GM21825 (cell line): ENCODE results near the gene BRI3BP.
"Not testable (repeated sequence)": the region's sequence is repeated elsewhere in the genome, so short reads cannot be mapped to it uniquely, and the experiment has no call there.

Experiments used
- ATAC-seq: cut with Tn5 transposase; IDR thresholded peaks from one replicate; pipeline ENCODE4 v1.9.1; 2021; ENCODE audit warnings: mild to moderate bottlenecking, moderate library complexity; ENCODE audit not compliant: unreplicated experiment

Gene BRI3BP

DNA sequence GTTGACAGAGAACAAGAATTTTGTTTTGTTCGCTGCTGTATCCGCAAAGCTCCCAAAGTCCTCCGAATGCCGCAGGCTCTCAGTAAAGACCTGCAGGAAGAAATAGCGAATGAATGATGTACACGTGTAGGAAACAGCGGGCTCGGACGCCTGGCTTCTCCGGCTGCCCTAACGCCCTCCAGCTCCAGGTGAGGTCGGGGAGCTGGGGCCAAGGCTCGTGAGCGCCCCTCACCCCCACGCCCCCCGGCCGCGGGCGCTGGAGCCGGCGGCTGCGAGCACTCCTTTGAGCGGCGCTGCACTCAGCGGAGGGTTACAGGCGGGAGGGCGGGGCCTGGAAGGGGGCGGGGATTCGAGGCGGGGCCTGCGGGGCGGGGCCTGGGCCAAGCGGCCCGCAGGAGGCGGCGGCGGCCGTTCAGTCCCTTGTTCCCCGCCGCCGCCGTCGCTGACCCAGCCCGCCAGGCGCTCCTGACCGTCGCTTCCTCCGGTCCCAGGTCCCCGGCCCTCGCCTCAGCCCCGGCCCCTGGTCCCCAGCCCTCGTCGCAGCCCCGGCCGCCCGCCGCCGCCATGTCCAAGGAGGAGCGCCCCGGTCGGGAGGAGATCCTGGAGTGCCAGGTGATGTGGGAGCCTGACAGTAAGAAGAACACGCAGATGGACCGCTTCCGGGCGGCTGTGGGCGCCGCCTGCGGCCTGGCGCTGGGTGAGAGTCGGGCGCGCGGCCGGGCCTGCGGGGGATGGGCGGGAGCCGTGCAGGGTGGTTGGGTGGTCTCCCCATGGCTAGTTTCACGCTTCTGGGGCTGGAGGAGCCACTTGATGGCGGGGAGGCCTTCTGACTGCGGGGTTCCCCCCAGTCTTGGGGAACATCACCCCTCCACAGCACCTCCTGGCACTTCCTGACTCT lies 71.8 kb downstream of the BRI3BP start, which contains the start of gene AACS:
Gene AACS (plus strand): TSS at position 415 of the 898 bp plus-strand sequence. CDS start 150 bp downstream, at position 565.
- ATAC-seq: peak; percentile 89

DNA sequence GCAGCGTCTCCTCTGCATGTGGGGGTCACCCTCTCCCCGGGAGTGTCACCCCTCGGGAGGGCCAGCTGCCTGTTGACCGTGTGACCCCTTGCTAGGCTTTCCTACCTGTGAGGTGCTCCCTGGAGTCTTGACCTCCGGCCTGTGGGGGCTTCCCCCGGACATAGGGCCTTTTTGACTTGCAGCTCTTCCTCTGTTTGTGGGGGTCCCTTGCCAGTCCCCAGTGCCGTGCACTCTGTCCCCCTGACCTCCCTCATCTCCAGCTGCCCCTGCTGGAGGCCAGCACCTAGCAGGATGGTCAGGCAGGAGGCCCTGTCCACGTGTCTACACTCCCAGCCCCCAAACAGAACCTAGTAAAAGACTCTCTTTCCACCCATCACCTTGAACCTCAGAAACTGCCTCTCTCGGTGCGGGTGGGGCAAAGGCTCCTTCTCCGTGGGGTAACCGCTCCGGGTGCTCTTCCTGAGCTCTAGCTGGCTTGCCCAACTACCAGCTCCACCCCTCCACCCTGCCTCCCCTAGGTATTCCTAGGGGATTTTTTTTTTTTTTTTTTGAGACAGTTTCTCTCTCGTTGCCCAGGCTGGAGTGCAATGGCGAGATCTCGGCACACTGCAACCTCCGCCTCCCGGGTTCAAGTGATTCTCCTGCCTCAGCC lies 72.6 kb downstream of the BRI3BP start:
- ATAC-seq: peak; percentile 3

DNA sequence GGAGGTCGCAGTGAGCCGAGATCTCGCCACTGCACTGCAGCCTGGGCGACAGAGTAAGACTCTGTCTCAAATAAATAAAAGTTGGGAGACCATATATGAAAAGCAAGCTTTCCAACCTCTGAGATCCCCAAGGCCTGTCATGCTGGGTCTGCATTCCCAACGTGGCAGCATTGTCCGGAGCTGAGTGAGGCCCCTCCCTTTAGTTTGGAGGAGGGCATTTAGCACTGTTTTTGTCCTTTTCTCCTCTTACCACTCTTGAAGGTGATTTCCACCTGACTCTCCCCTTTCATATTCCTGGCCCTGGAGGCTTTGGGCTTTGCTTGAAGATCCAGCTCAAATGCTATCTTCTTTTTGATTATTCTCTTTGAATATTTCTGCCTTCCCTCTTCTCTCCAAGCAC lies 74.9 kb downstream of the BRI3BP start:
- ATAC-seq: no peak

DNA sequence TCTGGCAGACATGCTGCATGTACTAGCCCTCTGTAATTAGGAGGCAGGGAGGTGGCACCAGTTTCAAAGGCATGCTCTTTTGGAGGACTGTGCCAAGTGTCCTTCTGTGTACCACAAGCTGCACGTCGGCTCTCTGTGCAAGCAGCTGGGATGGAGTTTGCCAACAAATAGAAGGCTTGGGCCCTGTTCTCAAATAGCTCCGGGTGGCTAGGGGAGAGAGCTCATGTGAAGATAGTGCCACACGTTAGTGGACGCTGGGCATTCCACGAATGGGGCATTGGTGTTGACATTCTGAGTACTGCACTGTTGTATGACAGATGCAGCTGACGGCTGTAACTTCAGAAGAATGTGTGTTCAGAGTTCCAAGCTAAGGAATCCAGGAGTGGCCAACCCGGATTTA lies 76.2 kb downstream of the BRI3BP start:
- ATAC-seq: no peak

DNA sequence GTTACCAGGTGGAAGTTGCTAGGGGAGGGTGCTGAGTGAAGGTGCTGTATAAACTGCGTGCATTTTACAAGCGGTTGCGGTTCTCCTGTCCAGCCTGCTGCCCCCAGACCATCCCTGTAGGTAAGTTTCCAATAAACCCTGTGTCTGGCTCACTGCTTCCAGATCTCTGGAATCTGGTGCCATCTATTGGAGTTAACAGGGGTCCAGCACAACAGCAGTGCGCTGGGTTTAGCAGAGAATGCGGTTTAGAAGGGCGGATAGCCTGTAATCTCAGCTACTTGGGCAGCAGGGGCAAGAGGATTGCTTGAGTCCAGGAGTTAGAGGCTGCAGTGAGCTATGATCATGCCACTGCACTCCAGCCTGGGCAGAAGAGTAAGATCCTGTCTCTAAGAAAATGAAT lies 76.7 kb downstream of the BRI3BP start:
- no peak for ATAC-seq

DNA sequence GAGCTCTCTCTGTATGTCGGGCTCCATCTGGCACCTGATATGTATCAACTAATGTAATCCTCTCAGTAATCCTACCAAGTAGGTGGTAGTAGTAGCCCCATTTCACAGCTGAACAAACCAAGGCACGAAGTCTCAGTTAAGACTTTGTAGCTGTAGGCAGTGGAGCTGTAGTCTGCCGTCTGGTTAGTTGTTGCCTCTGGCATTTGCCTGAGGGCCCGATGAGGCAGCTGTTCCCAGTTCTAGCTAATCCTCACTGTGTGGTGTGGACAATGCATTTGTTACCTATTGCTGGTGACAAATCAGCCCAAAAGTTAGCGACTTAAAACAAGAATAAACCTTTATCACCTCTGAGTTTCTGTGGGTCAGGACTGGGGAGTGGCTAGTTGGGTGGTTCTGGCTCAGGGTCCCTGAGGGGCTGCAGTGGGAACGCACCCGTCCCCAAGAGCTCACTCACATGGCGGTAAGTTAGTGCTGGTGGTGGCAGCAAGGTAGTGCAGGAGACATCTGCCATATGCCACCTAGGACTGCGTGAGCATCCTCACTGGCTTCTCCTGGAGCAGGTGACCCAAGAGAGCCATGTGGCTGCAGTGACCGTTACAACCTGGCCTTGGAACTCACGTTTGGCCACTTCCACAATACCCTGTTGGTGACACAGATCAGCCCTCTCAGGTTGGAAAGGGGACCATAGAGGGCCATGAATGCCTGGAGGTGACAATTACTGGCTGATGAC lies 77.4 kb downstream of the BRI3BP start:
- no peak for ATAC-seq

DNA sequence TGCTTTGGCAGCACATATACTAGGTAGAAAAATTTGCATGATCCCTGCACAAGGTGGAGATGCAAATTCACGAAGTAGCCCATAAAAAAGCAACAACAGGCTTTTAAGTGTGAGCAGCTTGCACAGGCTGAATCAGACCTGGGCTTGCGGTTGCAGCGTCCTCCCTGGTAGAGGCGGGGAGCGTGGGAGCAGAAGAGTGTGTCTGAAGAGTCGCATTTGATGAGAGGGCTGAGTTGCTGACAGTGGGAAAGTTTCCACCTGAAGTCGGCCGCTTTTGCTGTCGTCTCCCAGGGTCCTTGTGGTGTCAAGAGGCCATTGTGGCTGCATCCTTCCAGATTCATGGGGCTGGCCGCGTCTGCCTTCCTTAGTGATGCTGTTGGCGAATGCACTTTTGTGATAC lies 78.0 kb downstream of the BRI3BP start:
- no peak for ATAC-seq

DNA sequence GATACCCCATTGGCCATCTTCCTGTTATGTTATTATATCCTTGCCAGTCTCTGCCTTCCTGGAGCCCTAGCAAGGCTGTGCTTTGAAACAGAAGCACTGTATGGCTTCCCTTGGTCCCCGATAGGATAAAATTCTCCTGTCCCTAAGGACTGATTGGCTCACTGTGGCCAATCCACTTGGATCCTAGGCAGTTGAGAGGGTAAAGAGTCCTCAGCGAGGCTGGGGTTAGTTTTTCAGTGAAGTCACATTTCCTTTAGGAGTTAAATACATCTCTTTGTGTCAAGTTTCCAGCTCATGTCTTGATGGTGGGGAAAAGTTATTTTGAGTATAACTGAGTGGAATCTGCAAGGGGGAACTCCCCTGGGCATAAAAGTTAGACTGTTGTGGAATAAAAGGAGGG lies 79.1 kb downstream of the BRI3BP start:
- ATAC-seq: no peak

DNA sequence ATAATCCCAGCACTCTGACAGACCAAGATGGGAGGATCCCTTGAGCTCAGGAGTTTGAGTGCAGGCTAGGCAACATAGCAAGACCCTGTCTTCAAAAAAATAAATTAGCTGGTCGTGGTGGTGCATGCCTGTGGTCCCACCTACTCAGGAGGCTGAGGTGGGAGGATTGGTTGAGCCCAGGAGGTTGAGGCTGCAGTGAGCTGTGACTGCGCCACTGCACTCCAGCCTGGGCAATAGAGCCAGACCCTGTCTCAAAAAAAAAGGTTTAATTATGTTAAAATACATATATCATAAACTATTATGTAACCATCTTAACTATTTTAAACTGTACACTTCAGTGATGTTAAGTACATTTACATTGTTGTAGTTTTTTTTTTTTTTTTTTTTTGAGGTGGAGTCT lies 80.8 kb downstream of the BRI3BP start:
- ATAC-seq: not testable (repeated sequence)

DNA sequence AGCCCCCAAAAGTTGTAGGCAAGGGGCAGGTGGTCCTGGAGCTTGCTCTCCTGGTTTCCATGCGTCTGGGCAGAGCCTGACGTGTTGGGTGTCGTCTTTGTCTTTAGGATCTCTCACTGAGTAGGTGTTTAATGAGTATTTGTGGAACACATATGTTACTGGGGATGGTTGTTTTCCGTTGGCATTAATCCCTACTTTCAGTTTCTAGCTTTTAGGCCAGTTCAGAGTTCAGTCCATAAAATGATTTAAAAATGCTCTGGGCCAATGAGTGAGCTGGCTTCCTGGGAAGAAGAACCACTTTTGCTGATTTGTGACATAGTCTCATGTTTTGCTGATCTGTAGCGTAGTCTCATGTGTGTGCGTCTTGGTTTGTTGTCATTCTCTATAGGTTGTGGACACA lies 82.7 kb downstream of the BRI3BP start:
- no peak for ATAC-seq

DNA sequence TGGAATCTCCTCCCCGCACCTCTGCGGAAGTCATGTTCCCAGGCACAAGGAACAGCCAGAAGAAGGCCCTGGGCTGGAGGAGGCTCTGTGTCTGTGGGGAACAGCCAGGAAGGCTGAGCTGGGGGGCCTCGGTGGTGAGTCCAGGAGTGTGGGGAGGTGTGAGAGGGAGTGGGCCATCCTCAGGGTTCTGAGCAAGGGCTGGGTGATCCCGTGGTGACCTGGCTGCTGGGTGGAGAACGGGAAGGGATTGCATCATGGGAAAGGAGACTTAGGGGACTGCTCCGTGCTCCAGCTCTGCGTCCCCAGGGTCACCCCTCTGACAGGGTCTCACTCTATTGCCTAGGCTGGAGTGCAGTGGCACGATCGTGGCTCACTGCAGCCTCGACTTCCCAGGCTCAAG lies 85.6 kb downstream of the BRI3BP start:
- ATAC-seq: no peak

DNA sequence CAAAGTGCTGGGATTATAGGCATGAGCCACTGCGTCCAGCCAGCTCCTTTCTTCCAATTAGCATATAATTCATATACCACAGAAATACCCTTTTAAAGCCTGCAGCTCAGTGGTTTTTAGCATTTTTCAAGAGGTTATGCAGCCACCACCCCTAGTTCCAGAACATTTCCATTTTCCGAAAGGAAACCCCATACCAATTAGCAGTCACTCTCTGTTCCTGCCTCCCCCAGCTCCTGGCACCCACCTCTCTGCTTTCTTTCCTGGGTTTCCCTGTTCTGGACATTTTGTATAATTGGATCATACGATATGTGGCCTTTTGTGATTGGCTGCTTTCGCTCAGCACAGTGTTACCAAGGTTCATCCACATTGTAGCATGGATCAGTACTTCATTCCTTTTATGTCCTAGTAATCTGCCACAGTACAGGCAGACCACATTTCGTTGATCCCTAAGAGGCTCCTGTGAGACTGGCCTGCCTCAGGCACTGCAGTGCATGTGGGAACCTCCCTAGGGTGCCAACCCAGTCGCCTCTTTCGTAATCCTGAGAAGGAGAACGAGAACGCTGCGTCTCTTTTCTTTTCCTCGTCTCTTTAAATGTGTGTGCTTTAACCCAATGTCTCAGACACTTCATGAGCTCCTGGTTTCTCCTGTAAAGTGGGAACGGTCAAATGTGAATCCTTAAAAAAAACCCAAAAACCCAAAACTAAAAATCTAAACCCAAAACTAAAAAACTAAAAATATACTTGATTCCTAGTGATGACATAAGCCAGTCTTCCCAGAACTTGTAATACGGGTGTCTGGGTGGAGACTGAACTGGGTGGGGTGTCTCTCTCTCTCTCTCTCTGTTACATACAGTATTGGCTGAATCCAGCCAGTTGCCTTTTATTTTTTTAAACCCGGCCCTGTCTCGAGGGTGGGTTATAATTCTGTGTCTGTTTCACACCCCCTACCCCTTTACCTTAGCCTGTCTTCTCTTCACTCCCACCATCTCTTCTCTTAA lies 86.5 kb downstream of the BRI3BP start:
- ATAC-seq: no peak
